NCI-H1092 treated with DMSO at 0.1 percent for 48 hours (cell line): Measurements from ENCODE around the gene RAPGEF1.
"Not testable (repeated sequence)": the region's sequence is repeated elsewhere in the genome, so short reads cannot be mapped to it uniquely, and the experiment has no call there.

Experiments
- DNase-seq: peaks from one replicate; lab custom pipeline; 2025; lab: John Stamatoyannopoulos, UW

Gene RAPGEF1

DNA sequence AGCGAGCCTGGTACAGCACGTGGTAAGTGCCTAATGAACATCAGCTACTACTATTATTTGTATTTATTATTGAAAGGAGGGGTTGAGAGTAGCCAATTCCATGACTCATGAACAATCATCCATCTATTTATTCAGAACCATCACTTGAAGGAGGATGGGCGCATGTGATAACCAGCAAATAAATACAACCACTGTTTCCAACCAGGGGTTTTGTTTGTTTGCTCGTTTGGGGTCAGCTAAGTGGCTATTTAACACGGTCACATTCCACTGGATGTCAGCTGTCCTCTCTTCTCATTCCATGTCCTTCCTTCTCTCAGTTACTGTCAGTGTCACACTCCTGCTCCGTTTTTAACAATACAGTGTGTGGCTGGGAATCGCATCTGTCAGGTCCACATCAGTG lies 8.6 kb downstream of the RAPGEF1 start:
- DNase-seq = no peak

DNA sequence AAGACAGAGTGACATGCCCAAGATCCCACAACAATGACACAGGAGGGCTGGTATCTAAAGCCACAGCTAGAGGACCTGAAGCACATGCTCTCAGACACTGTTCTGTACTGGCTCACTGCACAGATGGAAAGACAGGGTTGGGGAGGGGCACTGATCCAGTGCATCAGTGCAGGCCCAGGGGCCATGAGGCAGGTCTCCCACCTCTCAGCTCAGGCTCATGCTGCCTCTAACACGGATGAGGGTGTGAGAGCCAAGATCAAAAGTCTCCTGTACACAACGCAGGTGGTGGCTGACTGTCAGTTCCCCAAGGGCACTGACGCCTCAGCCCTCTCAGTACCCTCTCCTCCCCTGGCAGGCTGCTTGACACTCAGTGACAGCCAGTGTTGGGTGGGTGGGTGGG lies 10.9 kb downstream of the RAPGEF1 start:
- no peak for DNase-seq

DNA sequence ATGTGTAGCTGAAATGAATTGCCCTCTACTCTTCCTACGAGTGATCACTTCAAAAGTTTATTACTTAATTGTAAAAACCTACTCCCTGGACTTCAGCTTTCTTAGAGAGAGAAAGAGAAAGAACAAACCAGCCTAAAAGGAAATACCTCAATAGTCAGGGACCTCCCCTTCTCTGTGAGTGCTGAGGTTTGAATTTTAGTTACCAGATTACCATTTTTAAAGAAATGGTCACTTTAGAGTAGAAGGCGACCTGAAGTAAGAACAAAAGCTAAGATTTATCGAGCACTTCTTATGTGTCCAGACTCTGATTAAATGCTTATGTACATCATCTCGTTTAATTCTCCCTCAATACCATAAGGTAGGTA lies 11.3 kb downstream of the RAPGEF1 start:
- no peak for DNase-seq

DNA sequence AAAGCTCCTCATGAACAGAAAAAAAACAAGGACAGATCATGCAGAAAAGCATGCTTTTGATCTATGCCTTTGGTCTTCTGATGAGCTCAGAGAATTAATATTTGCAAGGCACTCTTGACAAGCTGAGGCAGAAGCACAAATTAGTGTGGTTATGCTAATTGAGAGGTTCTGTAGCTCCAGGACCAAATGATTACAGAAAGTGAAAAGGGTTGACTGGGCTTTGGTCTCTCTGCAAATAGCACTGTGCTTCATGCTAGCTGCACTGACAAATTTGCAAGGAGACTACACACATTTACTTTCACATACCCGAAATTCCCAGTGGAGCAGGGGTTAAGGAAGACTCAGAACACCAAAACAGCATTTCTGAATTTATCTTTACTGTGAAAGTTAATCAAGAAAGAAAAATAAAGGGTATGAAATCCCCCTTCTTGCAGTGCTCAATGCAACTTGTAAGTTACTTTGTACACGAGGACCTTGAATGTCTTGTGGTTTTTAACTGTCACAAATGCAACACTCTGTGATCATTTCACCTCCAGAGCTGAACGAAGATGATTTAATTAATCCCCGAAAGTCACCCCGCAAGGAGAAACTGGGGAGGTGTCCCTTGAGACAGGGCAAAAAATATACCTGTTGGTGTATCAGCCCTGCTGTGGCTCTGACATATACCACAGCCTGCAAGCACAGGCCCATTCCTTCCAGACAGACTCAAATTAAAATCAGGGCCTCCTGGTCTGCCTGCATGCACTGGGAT lies 11.9 kb downstream of the RAPGEF1 start:
- no peak for DNase-seq

DNA sequence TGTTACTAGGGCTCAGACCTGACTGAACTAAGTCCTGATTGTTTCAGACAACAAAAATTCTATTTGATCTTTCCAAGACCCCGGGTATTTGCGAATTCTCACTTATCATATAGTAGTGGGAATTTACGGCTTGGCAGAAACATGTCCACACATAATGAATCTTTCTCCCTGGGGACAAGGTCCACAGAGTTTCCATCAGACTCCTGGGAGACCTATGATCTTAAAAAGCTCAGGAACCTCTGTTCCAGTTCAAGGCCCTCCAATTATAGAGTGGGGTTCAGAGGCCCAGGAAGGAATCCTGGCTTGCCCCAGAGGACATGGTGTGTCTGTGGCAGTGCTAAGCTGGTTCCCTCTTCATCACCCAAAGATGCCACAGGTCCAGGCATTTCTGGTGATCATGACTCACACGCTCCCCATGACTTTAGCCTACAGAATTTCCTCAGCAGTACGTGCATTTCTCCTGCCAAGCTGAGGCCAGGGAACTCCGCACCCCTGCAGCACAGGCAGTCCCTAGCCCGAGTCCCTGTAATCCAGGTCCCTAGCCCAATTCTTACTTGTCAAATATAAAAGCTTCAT lies 12.6 kb downstream of the RAPGEF1 start:
- DNase-seq = no peak

DNA sequence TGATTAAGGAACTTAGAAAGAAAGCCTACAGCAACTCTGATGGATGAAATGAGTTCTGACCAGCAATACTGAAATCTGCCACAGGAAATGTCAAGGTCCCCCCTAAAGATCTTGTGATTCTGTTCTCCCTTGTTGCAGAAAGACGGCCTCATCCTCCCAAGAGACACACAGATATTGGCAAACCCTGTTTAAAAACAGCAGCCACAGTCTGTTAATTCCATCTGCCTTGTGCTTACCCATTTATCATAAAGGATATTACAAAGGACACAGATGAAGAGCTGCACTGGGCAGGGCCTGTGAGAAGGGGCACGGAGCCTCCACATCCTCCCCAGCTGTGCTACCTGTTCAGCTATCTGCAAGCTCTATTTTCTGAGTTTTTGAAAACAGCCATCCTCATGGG lies 15.2 kb downstream of the RAPGEF1 start:
- DNase-seq = no peak

DNA sequence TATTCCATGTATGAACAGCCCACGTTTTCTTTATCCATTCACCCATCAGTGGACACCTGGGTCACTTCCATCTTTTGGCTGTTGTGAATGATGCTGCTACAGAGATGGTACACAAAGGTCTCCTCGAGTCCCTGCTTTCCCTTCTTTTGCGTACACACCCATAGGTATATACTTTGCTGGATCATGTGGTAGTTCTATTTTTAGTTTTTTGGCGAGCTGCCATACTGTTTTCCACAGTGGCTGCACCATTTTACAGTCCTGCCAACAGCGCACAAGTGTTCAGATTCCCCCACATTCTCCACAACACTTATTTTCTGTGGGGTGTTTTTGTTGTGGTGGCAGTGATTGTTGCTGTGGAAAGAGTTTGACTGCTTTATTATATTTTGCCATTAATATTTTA lies 16.2 kb downstream of the RAPGEF1 start:
- DNase-seq = no peak

DNA sequence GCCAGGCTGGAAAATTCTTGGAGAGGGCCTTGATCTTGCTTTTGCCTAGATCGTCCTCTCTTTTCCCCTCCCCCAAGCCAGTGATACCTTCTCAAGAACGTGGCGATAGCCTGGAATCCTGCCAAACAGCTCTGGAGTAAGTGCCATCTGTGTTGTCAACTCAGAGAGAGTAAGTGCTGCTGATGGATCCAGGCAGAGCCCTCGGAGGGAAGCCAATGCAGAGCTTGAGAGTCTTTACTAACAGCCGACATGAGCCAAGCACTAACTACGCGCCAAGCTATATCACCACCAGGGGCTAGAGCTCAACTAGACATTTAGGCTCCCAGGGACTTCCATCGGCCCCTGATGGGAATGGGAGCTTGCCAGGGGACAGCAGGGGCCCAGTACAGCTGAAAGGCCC lies 17.6 kb downstream of the RAPGEF1 start:
- DNase-seq = peak; percentile 68

DNA sequence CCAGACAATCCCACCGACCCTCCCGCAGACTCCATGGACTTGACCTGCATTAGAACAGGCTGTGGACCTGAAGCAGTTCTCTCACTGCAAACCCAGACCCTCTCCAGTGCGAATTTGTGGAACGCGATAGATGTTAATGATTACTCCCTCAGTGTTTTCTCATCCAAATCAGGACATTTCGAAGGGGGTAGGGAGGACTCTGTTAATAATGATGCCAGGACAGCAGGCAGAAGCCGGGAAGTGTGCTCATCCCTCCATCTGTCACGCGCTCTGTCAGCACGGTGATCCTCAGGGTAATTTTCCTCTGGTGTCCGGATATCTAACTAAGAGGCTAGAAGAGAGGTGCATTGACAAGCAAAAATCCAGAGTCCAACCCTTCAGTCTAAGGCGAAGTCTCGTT lies 18.8 kb downstream of the RAPGEF1 start:
- DNase-seq = no peak

DNA sequence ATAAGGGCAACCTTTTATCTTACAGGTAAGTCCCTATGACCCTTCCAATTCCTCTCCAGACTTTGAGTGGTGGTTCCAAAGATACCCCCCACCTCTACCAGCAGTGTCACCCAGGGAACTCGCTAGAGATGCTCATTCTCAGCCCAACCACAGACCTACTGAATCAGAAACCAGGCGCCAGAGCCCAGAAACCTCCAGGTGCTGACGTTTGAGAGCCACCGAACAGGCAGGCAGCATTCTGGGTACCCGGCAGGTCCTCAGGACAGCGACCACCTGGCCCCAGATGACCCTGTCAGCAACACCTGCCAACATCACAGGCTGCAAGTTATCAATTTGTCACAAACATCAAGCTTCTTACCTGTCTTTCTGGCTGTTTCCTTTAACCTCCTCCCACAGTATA lies 19.5 kb downstream of the RAPGEF1 start:
- DNase-seq = no peak

DNA sequence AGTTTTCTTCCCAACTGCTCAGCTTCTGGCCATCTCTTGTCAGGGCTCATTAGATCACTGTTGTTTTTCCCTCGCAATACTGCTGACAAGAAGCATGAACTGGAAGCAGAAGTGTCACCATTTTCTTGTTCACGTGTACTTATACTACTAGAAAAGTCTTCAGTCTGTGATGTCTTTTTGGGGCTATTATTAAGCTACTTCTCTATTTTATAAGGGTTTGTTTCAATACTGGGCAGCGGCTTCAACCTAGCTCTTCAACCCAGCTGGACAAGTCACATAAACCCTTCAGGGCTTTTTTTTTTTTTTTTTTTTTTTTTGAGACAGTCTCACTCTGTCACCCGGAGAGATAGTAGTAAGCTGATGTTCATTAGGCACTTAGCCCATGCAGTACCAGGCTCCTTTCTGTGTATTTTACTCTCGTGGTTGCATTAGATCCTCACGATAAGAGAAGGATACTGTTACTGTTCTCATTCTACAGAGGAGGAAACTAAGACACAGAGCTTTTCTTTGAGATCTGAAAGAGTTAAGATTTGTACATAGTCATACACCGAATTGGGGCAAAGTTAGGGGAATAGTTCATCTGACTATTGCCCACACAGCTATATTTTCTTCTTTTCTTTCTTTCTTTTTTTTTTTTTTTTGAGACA lies 20.5 kb downstream of the RAPGEF1 start:
- no peak for DNase-seq

DNA sequence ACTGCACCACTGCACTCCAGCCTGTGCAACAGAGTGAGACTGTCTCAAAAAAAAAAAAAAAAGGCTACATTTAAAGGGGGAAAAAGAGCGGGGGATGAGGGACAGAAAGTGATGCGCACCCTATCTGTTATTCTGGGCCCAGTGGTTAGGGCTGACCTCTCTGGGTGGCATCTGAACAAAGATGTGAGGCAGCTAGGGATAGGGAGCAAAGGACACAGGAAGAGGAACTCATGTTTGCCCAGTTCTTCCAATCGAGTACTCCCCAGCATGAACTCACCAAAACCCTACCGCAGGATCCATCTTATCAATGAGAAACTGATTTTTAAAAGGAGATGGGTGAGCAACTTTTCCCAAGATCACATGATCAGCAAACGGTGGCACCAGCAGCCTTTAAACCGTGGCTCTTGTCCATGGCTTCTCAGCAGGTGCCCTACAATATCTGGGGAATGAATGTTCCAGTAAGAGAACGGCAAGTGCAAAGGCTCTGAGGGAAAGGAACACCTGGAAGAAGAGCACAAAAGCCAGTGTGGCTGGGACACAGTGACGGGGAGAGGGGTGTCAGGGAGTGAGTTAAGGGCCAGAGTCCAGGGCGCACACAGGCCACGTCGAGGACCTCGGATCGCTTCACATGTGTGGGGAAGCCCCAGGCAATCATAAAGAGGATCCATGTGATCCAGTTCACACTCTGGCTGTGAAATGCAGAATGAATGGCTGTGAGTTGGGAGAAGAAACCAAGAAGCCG lies 22.0 kb downstream of the RAPGEF1 start:
- DNase-seq = no peak

DNA sequence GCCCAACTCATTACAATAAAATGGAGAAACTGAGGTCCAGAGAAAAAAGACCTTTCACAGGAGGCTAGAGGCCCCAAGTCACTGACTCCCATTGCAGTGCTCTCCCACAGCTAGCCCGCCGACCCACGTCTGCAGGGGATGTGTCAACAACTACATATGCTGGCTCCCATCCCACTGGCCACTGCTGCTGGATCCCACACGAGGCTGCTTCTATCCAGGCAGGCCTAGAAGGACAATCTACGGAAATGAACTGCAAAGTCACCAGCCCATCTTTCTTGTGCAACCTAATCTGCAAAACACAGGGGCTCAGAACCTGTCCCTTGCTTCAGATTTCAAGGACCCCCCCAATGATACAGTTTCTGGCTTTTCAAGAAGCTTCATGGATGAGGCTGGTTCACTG lies 24.0 kb downstream of the RAPGEF1 start:
- no peak for DNase-seq

DNA sequence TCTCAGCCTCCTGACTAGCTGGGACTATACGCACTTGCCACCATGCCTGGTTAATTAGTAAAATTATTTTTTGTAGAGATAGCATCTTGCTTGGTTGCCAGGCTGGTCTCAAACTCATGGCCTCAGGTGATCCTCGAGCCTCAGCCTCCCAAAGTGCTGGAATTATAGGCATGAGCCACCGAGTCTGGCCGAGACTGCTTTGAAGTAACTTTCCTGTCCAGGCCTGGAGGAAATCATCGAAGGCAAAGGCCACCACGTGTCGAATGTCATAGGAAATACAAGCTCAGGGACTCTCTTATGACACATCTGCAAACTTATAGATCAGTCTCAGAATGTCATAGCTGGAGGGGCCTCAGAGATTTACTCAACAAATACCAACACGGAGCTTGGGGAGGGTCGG lies 25.1 kb downstream of the RAPGEF1 start:
- no peak for DNase-seq

DNA sequence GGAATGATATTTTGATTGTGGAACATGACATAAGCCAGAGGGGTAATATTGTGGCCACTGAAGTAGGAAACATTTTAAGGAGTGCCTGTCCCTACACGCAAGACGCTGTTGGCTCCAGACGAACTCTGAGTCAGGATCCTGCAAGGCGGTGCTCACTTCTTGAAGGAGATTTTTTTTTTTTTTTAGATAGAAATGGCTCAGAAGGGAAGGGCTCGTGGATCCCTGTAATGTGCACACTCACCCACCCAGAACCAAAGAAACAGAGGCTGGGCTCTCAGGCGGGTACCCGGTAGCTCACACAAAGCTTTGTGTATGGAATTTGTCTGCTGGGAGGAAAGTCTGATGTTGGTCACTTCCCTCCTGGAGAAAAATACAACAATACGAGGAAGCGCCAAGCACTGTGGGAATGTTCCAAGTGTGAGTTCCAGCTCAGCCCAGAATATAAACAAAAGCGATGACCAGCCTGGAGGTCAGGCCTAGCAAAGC lies 25.7 kb downstream of the RAPGEF1 start:
- DNase-seq = no peak

DNA sequence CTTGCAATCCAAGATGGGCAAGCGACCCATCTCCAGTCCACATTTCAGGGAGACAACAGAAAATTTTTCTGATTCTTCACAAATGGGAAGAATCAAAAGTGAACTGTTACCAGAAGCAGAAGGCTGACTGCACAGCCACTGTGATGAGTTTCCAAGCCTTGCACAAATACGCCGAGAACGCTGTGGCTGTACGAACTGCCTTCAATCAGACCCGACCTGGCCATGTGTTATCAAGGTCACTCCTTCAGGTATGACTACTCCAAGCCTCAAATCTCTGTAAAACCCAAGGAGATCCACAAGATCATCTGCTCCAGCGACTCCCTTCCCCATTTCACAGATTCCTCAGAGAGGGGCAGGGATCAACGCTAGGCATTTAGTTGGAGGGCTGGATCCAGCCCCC lies 26.9 kb downstream of the RAPGEF1 start:
- no peak for DNase-seq

DNA sequence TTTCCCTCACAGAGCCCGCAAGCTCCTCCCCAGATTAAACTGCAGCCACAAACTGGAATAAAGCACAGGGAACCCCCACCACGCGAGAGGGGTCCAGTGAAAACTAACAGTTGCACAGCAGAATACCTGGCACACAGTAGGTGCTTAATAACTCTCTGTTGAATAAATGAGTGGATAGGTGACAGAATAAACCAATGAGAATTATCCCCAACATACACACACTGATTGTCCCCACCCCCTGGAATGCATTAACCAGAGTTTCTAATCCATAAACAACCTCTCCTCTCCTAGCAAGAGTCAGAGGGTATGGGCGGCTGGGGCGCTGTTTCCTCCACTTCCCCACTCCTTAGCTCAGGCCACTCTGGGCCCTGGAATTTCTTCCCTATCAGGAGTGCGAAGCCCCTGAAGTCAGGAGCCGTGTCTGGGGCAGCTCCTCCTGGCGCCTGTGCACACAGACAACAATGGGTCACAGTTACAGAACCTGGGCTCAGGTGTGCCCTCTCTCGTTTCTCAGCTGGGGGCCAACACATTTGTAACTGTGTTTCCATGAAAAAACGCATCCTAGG lies 27.6 kb downstream of the RAPGEF1 start:
- DNase-seq = no peak

DNA sequence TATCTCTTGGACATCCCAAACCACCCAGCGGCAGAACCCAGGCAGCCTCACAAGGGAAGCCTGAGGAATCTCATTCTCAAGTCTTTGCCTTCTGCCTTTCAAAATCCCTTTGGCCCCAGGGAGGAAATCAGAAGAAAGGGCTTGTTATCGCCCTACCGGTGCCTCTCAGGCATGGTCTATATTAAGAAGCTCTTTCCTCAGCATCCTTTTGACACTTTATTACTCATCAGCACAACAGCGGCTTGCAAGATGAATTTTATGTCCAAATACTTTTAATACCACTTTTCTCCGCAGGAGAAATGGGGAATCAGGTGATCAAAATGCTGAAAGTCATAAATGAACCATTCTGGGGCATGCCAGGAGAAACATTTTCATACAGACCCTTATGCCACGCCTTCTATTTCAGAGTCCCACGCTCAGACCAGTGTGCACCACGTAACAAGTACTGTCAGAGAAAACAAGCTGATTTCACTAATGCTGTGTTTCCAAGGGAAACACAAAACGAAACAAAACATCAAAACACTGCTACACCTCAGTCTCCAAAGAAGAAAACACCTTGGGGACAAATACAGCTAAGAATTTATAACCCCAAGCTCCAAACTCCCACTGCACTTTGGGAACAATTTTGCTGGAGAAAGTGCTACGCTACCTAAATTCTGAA lies 30.0 kb downstream of the RAPGEF1 start:
- no peak for DNase-seq

DNA sequence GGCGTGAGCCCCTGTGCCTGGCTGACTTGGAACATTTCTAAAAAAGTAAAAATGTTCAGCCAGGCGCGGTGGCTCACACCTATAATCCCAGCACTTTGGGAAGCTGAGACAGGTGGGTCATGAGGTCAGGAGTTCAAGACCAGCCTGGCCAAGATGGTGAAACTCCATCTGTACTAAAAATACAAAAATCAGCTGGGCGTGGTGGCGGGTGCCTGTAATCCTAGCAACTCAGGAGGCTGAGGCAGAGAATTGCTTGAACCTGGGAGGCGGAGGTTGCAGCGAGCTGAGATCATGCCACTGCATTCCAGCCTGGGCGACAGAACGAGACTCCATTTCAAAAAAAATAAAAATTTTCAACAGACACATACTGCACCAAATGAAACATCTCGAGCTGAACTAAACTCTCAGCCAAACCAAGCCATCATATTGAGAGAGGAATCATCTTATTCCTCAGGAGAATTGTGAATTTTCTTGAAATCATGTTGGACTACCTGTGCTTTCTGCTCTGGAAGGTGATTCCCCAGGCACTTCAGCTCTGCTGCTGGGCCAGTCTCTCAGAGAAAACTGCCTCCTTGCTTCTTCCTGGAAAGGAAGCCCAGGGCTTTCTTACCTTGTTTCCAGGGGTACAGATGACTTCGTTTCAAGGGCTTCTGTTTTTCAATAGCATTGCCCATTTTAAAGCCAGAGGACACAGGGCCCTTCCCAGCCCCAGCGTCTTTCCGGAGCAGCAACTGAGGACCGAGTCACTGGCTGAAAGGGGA lies 30.7 kb downstream of the RAPGEF1 start:
- not testable (repeated sequence) for DNase-seq

DNA sequence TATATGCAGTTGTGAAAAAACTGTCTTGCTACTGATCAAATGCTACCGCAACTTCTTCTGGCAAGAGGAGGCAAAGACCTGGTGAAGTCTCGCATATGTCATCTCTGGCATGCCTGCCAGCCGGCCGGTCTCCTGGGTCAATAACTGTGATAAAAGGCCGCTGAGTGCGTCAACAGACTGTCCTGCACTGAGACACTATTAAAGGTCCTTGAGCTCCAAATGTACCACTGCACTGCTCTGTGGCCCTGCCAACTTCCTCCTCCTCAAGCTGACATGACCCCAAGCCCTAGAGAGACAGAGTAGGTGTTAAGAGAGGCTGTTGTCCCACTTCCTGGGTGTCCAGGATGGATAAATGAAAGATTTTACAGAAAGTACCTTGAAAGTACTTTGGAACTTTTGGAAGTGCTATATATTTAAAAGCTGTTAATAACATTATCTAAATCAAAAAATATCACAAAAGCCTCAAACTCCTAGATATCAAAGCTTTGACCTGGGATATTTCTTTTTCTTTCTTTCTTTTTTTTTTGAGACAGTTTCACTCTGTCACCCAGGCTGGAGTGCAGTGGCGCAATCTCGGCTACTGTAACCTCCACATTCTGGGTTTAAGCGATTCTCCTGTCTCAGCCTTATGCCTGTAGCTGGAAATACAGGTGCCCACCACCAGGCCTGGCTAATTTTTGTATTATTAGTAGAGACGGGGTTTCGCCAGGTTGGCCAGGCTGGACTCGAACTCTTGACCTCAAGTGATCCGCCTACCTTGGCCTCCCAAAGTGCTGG lies 31.5 kb downstream of the RAPGEF1 start:
- DNase-seq = no peak
